Mammary epithelial cell (primary cell): ENCODE data around the gene BORCS5.

Experiments
- EZH2 ChIP-seq: IDR thresholded peaks from 2 replicates; pipeline ENCODE4 v1.6.1; 2012; ENCODE audit warnings: low read length, inconsistent platforms, borderline replicate concordance
- TF ChIP-seq, protein P1 (sequence below), 2 donors: IDR thresholded peaks in 1 of 2; conservative IDR thresholded peaks in 1 of 2; 2 replicates each; pipeline ENCODE4 v1.5.1; 2011 to 2012; ENCODE audit warnings: inconsistent platforms in 2 of 2, low read length in 2 of 2, mild to moderate bottlenecking in 2 of 2, control low read depth in 1 of 2, low read depth in 1 of 2; ENCODE audit not compliant: insufficient read depth in 1 of 2; ENCODE audit errors: extremely low read depth in 1 of 2

DNA sequence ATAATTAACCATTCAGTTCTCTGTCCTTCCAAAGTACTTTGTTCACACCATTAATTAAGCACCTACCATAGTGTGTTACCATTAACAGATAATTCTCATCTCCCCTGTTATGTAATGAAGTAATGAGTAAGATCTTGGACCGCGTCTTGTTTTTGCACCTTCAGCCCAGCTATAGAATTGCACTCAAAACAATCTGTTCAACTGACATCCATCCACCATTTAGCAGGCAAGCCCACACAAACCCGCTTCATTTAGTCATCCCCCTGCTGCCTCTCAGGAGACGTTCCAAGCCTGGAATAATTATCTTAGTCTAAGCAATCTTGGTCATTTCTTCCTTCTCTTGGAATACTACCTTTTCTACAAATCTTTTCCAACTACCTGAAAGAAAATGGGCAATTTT is 131.4 kb downstream of the BORCS5 start:
- TF ChIP-seq, protein P1, sequence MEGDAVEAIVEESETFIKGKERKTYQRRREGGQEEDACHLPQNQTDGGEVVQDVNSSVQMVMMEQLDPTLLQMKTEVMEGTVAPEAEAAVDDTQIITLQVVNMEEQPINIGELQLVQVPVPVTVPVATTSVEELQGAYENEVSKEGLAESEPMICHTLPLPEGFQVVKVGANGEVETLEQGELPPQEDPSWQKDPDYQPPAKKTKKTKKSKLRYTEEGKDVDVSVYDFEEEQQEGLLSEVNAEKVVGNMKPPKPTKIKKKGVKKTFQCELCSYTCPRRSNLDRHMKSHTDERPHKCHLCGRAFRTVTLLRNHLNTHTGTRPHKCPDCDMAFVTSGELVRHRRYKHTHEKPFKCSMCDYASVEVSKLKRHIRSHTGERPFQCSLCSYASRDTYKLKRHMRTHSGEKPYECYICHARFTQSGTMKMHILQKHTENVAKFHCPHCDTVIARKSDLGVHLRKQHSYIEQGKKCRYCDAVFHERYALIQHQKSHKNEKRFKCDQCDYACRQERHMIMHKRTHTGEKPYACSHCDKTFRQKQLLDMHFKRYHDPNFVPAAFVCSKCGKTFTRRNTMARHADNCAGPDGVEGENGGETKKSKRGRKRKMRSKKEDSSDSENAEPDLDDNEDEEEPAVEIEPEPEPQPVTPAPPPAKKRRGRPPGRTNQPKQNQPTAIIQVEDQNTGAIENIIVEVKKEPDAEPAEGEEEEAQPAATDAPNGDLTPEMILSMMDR (conservative IDR thresholded peaks at IDR 0.05 in 1 of 2, IDR thresholded peaks at IDR 0.05 in 1 of 2; ENCODE audit: extremely low read depth in 1 of 2, insufficient read depth in 1 of 2, low read depth in 1 of 2, low read length in 2 of 2) = no peak
- TF ChIP-seq EZH2 = no peak
